Activated CD4-positive, alpha-beta memory T cell treated with anti-CD3 and anti-CD28 coated beads, Interleukin-2, amount 10 ng/mL, durations not matched to agents 7 days and 5 days (primary cell): ENCODE results near the gene STPG1. TPM values are rescaled to one million over a fixed set of nuclear protein-coding genes. Genes with fewer than 3 reads are reported as not detected.
A peak's percentile ranks its signal among the peaks of the same experiment; 100 is the strongest.

Experiments
- CTCF ChIA-PET: fragments of 350-600 bp; sonication (Branson Sonifier 250); formaldehyde crosslinking; loops from one replicate; lab custom pipeline; 2021; ENCODE audit warnings: antibody characterized with exemption, inconsistent platforms; lab: Charles Lee
- POLR2A ChIA-PET: fragments of 350-600 bp; sonication (Branson Sonifier 250); formaldehyde crosslinking; loops from one replicate; lab custom pipeline; 2021; ENCODE audit warnings: antibody characterized with exemption; lab: Charles Lee
- DNase-seq: peaks from one replicate; pipeline ENCODE4 v3.0.0-alpha.2; 2020
- H3K27ac Mint-ChIP-seq: one replicate; pipeline ENCODE4 v1.8.0; 2021; ENCODE audit warnings: mild to moderate bottlenecking, mixed read lengths
- H3K27me3 Mint-ChIP-seq: one replicate; pipeline ENCODE4 v1.8.0; 2021; ENCODE audit warnings: mixed read lengths
- H3K36me3 Mint-ChIP-seq: one replicate; pipeline ENCODE4 v1.8.0; 2021; ENCODE audit warnings: low read depth, mixed read lengths
- H3K4me1 Mint-ChIP-seq: one replicate; pipeline ENCODE4 v1.8.0; 2021; ENCODE audit warnings: mixed read lengths
- H3K4me3 Mint-ChIP-seq: one replicate; pipeline ENCODE4 v1.8.0; 2021; ENCODE audit warnings: mild to moderate bottlenecking, mixed read lengths
- H3K9me3 Mint-ChIP-seq: one replicate; pipeline ENCODE4 v1.8.0; 2021; ENCODE audit warnings: mixed read lengths
- total RNA-seq, 2 experiments: library from RNA; stranded (reverse); gene quantifications; one replicate each; pipeline ENCODE4 v1.2.3, GENCODE V29; 2021

STPG1 gene
- total RNA-seq, 2 experiments from 2014 or later: 9.1 to 9.5 TPM

DNA sequence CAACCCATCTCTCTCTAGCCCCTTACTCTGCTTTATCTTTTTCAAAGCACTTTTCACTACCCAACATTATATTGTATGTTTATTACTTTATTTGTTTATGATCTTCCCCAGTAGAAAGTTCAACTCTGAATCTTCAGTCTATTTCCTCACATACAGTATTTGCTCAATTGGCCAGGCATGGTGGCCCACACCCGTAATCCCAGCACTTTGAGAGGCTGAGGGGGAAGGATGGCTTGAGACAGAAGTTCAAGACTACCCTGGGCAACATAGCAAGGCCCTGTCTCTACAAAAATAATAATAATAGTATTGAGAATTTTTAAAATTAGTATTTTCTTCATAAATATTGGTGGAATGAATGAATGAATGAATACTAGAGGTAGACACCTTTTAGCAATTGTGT, 1.2 kb downstream of the STPG1 start:
- CTCF ChIA-PET: interaction anchor here (0.9 to 7.0 kb wide), 9 partner anchors 13 to 222 kb away, joined by 3 to 89 read pairs (median 9); partner anchors contain the start of gene RCAN3
- Mint-ChIP-seq H3K4me3 (peak overlapping the region; percentile 84), H3K27me3 (no peaks in the 10 kb centered on the region), H3K4me1 (peaks cover 40% of the 10 kb centered on the region), H3K27ac (no peak overlapping the region), H3K9me3 (no peaks in the 10 kb centered on the region), H3K36me3 (peaks cover 10% of the 10 kb centered on the region)
- POLR2A ChIA-PET: interaction anchor here (1.0 to 8.2 kb wide), 8 partner anchors 9 to 143 kb away, joined by 3 to 95 read pairs (median 5); partner anchors contain the start of gene RCAN3
- no peak for DNase-seq

DNA sequence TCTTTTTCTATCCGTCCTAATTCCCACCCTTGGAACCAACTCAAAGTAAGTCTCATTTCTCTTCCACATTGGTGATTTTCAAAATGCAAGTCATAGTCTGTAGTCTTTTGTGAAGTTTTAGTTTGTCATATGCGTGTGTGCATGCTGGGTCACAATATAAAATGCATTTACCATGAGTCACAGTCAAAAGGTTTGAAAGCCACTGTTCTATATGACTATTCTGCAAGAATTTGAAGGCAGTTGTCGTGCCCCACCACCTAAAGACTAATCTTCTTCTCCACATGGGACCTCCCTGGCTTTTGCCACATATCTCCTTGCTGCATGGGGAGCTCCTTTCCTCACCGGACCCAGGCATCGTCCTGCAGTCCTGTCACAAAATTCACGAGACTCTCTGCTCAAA, 1.6 kb downstream of the STPG1 start:
- no peak for DNase-seq
- H3K27me3 Mint-ChIP-seq: no peaks in the 10 kb centered on the region
- peak overlapping the region; percentile 7 for H3K4me3 Mint-ChIP-seq
- H3K36me3 Mint-ChIP-seq: peaks cover 5% of the 10 kb centered on the region
- H3K4me1 Mint-ChIP-seq: peaks cover 36% of the 10 kb centered on the region
- ChIA-PET POLR2A (interaction anchor here (1.6 to 8.2 kb wide), 5 partner anchors 9 to 143 kb away, joined by 4 to 95 read pairs (median 6); partner anchors contain the start of gene RCAN3), CTCF (interaction anchor here (1.4 to 3.3 kb wide), 5 partner anchors 20 to 222 kb away, joined by 3 to 23 read pairs (median 9); no protein-coding TSS in a partner anchor)
- peak overlapping the region; percentile 13 for H3K27ac Mint-ChIP-seq
- no peaks in the 10 kb centered on the region for H3K9me3 Mint-ChIP-seq

- Mint-ChIP-seq H3K9me3 (no peaks in the 10 kb centered on the region), H3K4me1 (peaks cover 29% of the 10 kb centered on the region), H3K4me3 (no peak overlapping the region), H3K36me3 (peaks cover 4% of the 10 kb centered on the region), H3K27me3 (no peaks in the 10 kb centered on the region), H3K27ac (no peak overlapping the region)
- ChIA-PET POLR2A (no interaction called here), CTCF (interaction anchor here (0.6 to 3.3 kb wide), 4 partner anchors 18 to 349 kb away, joined by 3 to 23 read pairs (median 4); no protein-coding TSS in a partner anchor)
- no peak for DNase-seq
Observed at GRCh38 chr1:24410750-24411149, 2.8 kb downstream of the STPG1 start.

DNA sequence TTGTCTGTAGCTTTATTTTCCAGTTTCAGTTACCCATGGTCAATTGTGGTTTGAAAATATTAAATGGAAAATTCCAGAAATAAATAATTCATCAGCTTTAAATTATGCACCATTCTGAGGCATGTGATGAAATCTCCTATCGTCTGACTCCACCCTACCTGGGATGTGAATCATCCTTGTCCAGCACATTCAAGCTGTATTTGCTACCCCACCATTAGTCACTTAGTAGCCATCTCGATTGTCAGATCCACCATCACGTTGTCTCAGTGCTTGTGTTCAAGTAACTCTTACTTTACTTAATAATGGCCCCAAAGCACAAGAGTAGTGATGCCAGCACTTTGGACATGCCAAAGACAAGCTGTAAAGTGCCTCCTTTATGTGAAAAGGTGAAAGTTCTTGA, 4.0 kb downstream of the STPG1 start:
- H3K36me3 Mint-ChIP-seq: peaks cover 4% of the 10 kb centered on the region
- H3K27ac Mint-ChIP-seq: no peak overlapping the region
- H3K4me3 Mint-ChIP-seq: no peak overlapping the region
- peaks cover 20% of the 10 kb centered on the region for H3K4me1 Mint-ChIP-seq
- ChIA-PET CTCF (interaction anchor here (0.6 to 3.2 kb wide), 8 partner anchors 17 to 229 kb away, joined by 3 to 24 read pairs (median 4); no protein-coding TSS in a partner anchor), POLR2A (interaction anchor here (1.2 to 1.4 kb wide), 2 partner anchors 93 to 116 kb away, joined by 3 read pairs; partner anchors contain the start of gene RCAN3)
- DNase-seq: no peak
- no peaks in the 10 kb centered on the region for H3K27me3 Mint-ChIP-seq
- H3K9me3 Mint-ChIP-seq: no peaks in the 10 kb centered on the region

DNA sequence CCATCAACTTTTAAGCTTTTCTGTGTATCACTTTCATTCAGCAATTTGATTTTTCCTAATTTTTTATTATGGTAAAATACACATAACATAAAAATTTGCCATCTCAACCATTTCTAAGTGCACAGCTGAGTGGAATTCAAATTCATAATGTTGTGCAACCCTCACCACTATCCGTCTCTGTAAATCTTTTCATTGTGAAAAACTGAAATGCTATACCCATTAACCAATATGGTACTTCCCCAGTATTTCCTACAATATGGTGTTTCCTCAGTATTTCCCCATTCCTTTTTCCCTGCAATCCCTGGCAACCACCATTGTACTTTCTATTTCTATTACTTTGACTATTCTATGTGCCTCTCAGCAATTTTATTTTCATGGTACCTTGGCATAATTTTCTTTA, 6.8 kb downstream of the STPG1 start:
- H3K4me3 Mint-ChIP-seq: no peak overlapping the region
- H3K4me1 Mint-ChIP-seq: peaks cover 2% of the 10 kb centered on the region
- H3K36me3 Mint-ChIP-seq: peaks cover 4% of the 10 kb centered on the region
- ChIA-PET CTCF (no interaction called here), POLR2A (no interaction called here)
- H3K27me3 Mint-ChIP-seq: no peaks in the 10 kb centered on the region
- H3K27ac Mint-ChIP-seq: no peak overlapping the region
- H3K9me3 Mint-ChIP-seq: no peaks in the 10 kb centered on the region
- no peak for DNase-seq

DNA sequence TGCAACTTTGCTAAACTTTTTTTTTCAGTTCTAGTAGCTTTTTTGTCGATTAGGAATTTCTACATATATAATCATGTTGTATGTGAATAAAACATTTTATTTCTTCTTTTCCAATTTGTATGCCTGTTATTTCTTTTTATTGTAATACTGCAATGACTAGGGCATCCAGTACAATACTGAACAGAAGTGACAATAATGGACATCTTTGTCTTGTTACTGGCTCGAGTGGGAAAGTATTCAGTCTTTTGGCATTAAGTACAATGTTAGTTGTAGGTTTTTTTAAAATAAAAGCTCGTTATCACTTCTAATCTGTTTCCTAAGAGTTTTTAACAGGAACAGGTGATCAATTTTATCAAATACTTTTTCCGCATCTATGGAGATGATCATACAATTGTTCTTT, 9.8 kb downstream of the STPG1 start:
- peaks cover 22% of the 10 kb centered on the region for H3K36me3 Mint-ChIP-seq
- no peak for DNase-seq
- ChIA-PET POLR2A (interaction anchor here (0.8 to 1.1 kb wide), 2 partner anchors 9 to 10 kb away, joined by 3 to 5 read pairs; partner anchors contain the start of gene STPG1), CTCF (interaction anchor here (0.5 to 3.0 kb wide), 5 partner anchors 10 to 205 kb away, joined by 3 to 10 read pairs (median 4); partner anchors contain the start of gene NIPAL3)
- no peaks in the 10 kb centered on the region for H3K4me1 Mint-ChIP-seq
- H3K9me3 Mint-ChIP-seq: no peaks in the 10 kb centered on the region
- no peaks in the 10 kb centered on the region for H3K27me3 Mint-ChIP-seq
- no peak overlapping the region for H3K27ac Mint-ChIP-seq
- H3K4me3 Mint-ChIP-seq: no peak overlapping the region

DNA sequence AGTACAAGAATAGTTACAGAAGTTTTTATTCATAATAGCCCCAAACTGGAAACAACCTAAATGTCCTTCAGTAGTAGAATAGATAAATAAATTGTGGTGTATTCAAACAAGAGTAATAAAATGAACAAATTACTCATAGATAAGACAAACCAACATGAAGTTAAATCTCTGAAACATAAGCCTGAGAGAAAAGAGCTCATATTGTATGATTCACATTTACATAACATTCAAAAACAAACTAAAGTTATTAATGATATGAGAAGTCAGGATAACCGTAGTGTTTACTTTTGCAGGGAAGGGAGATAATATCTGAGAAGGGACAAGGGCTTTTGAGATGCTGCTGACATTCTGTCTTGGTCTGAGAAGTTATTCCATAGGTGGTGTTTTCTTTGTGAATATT, 13.5 kb downstream of the STPG1 start:
- H3K36me3 Mint-ChIP-seq: peaks cover 17% of the 10 kb centered on the region
- no peak overlapping the region for H3K27ac Mint-ChIP-seq
- H3K4me1 Mint-ChIP-seq: no peaks in the 10 kb centered on the region
- H3K9me3 Mint-ChIP-seq: no peaks in the 10 kb centered on the region
- CTCF ChIA-PET: interaction anchor here (0.8 to 3.0 kb wide), 5 partner anchors 9 to 288 kb away, joined by 3 to 14 read pairs (median 4); partner anchors contain the start of gene MYOM3
- no peak overlapping the region for H3K4me3 Mint-ChIP-seq
- POLR2A ChIA-PET: no interaction called here
- H3K27me3 Mint-ChIP-seq: no peaks in the 10 kb centered on the region
- no peak for DNase-seq

DNA sequence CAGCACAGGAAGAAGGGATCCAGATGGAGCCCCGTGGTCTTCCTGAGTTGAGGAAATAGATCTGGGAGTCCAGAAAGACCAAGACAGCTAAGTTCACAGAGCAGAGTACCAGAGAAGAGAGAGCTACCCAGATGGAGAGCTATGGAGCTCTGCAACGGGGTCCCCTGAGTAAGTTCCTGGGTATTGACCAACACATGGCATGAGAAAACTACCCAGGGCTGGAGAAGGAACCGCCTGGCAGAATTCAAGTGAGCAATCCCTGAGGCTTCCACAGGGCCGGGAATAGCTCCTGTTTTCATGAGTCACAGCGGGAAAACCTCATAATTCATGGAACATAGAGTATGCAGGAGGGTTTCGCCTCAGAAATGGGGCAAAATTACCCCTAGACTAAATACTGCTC, 19.7 kb downstream of the STPG1 start:
- DNase-seq: no peak
- CTCF ChIA-PET: interaction anchor here (0.8 to 8.1 kb wide), 19 partner anchors 10 to 441 kb away, joined by 3 to 441 read pairs (median 24); partner anchors contain the start of genes NIPAL3 and STPG1
- Mint-ChIP-seq H3K9me3 (no peaks in the 10 kb centered on the region), H3K4me1 (peaks cover 25% of the 10 kb centered on the region), H3K36me3 (peaks cover 12% of the 10 kb centered on the region), H3K27ac (no peak overlapping the region), H3K27me3 (no peaks in the 10 kb centered on the region), H3K4me3 (no peak overlapping the region)
- POLR2A ChIA-PET: interaction anchor here (0.9 to 3.0 kb wide), 8 partner anchors 10 to 434 kb away, joined by 3 to 19 read pairs (median 4); partner anchors contain the start of genes NIPAL3, PNRC2 and RCAN3

DNA sequence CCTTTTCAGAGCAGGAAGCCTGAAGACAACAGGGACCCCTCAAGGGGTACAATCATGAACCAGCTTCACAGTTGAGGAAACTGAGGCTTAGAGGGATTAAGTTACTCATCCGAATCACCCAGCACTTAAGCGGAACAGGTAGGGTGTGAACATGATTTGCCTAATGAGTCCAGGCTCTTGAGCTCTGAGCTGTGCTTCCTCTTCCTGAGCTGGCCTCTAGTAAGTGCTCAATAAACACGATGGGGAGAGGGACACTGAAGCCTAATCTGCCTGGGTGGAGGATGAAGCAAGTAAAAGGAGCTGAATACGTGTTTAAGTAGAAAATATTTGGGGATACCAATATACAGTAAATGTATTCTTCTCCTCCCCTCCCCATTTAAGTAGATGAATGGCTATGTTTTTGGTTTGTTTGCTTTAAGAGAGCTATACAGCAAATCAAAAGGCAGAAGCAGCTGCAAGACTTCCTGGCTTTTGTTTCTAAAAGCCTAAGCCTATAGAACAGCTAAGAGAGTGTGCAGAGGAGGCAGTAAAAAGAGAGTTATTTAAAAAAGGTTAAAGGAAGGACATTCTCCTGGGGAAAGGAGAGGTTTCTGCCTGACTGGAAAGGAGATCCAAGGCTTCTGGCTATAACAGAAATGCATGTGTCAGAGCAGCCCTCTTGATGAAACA, 20.5 kb downstream of the STPG1 start:
- Mint-ChIP-seq H3K36me3 (peaks cover 14% of the 10 kb centered on the region), H3K27me3 (no peaks in the 10 kb centered on the region)
- CTCF ChIA-PET: interaction anchor here (0.5 to 8.1 kb wide), 31 partner anchors 9 to 1588 kb away, joined by 3 to 441 read pairs (median 10); partner anchors contain the start of genes GRHL3, IFNLR1, NIPAL3 and STPG1

DNA sequence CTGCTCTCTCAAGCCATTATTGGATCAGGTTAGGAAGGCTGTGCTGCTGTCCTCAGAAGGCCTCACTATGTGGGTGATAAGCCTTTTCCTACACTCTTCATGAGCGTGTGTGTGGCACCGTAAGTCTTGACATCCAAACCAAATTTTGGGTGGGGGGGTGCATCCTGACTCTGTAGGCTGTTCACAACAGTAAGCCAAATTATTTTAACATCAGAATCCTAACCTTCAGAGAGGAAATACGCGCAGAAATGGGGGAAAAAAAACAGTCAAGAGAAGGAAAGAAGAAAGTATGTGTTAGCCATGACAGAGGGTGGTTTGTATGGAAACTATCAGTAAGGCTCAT, 21.0 kb downstream of the STPG1 start:
- H3K9me3 Mint-ChIP-seq: no peaks in the 10 kb centered on the region
- ChIA-PET POLR2A (interaction anchor here (0.7 to 3.4 kb wide), 10 partner anchors 21 to 433 kb away, joined by 3 to 32 read pairs (median 4); partner anchors contain the start of genes PNRC2 and STPG1), CTCF (interaction anchor here (0.5 to 8.1 kb wide), 35 partner anchors 9 to 443 kb away, joined by 3 to 441 read pairs (median 8); partner anchors contain the start of genes GRHL3, IFNLR1, MYOM3 and NIPAL3)
- H3K27me3 Mint-ChIP-seq: no peaks in the 10 kb centered on the region
- peaks cover 14% of the 10 kb centered on the region for H3K36me3 Mint-ChIP-seq
- peak overlapping the region; percentile 77 for H3K4me3 Mint-ChIP-seq
- H3K27ac Mint-ChIP-seq: peak overlapping the region; percentile 90
- no peak for DNase-seq
- H3K4me1 Mint-ChIP-seq: peaks cover 25% of the 10 kb centered on the region

More for the DNA sequence above, 20.5 kb downstream of the STPG1 start:
- H3K9me3 Mint-ChIP-seq: no peaks in the 10 kb centered on the region
- peak overlapping the region; percentile 15 for H3K27ac Mint-ChIP-seq
- H3K4me1 Mint-ChIP-seq: peaks cover 25% of the 10 kb centered on the region
- H3K4me3 Mint-ChIP-seq: no peak overlapping the region
- no peak for DNase-seq
- POLR2A ChIA-PET: interaction anchor here (0.7 to 3.4 kb wide), 13 partner anchors 9 to 434 kb away, joined by 3 to 32 read pairs (median 3); partner anchors contain the start of genes NIPAL3, PNRC2, RCAN3 and STPG1

DNA sequence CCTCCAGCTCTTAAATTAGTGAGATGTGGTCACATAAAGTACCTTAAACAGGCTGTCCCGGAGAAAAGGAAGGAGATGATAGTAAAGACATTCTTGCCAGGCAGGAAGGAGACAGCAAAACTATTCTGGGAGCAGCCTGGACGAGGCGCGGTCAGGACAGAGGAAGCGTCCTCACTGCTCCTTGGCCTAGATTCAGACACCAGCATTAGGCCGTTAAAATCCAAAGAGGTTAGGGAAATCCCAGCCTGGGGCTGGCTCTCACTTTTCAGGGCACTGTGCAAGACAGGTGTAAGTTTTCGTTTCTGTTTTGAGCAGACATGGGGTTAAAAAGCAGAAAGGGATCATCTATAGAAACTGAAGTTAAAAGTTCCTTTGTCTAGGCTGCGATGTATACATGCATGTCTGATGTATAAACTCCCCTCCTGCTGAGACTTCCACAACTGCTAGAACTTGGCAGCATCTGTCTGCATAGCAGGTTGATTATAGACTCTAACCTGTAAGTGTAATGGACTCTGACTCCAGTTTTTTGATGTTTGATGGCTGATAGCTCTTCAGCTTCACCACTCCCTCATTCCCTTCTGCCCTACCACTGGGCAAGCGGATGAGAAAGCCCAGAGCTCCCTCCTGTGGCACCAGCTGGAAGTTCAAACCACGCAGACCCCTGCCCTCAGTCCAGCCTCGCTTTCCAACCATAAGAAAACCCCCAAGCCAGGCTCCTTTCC, 21.5 kb downstream of the STPG1 start:
- DNase-seq: peak; percentile 74
- Mint-ChIP-seq H3K4me3 (peak overlapping the region; percentile 77), H3K27me3 (no peaks in the 10 kb centered on the region), H3K27ac (peak overlapping the region; percentile 90), H3K9me3 (no peaks in the 10 kb centered on the region), H3K36me3 (peaks cover 14% of the 10 kb centered on the region), H3K4me1 (peaks cover 25% of the 10 kb centered on the region)
- ChIA-PET POLR2A (interaction anchor here (0.7 to 3.4 kb wide), 18 partner anchors 21 to 433 kb away, joined by 3 to 32 read pairs (median 4); partner anchors contain the start of genes IFNLR1, NIPAL3, PNRC2 and SRSF10), CTCF (interaction anchor here (0.5 to 8.1 kb wide), 65 partner anchors 8 to 445 kb away, joined by 3 to 441 read pairs (median 5); partner anchors contain the start of genes GRHL3, IFNLR1, MYOM3 and NIPAL3)
